ENCODE measurements around the gene NPHS1.

- TF ChIP-seq ASH2L (IDR thresholded peaks at IDR 0.05; ENCODE audit: low read length) (no peak), JUN (IDR thresholded peaks at IDR 0.05; ENCODE audit: low read depth, low read length) (no peak), CBX5 (IDR thresholded peaks at IDR 0.05; ENCODE audit: low read depth, low read length) (no peak), POLR2A (IDR thresholded peaks at IDR 0.05; ENCODE audit: control extremely low read depth in 1 of 2, low read depth in 2 of 2, low read length in 2 of 2) (no peak), SIN3A (conservative IDR thresholded peaks at IDR 0.05 in 1 of 2, IDR thresholded peaks at IDR 0.05 in 1 of 2; ENCODE audit: low read depth in 1 of 2, low read length in 2 of 2) (no peak), YY1 (IDR thresholded peaks at IDR 0.05; ENCODE audit: low read depth, low read length) (no peak), FOSL1 (IDR thresholded peaks at IDR 0.05; ENCODE audit: insufficient read depth, low read depth, low read length) (no peak), EZH2 (IDR thresholded peaks at IDR 0.05; ENCODE audit: low read depth, low read length, severe bottlenecking) (no peak), JUND (IDR thresholded peaks at IDR 0.05; ENCODE audit: low read length) (no peak)
- TF ChIP-seq, protein P1, sequence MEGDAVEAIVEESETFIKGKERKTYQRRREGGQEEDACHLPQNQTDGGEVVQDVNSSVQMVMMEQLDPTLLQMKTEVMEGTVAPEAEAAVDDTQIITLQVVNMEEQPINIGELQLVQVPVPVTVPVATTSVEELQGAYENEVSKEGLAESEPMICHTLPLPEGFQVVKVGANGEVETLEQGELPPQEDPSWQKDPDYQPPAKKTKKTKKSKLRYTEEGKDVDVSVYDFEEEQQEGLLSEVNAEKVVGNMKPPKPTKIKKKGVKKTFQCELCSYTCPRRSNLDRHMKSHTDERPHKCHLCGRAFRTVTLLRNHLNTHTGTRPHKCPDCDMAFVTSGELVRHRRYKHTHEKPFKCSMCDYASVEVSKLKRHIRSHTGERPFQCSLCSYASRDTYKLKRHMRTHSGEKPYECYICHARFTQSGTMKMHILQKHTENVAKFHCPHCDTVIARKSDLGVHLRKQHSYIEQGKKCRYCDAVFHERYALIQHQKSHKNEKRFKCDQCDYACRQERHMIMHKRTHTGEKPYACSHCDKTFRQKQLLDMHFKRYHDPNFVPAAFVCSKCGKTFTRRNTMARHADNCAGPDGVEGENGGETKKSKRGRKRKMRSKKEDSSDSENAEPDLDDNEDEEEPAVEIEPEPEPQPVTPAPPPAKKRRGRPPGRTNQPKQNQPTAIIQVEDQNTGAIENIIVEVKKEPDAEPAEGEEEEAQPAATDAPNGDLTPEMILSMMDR (IDR thresholded peaks at IDR 0.05; ENCODE audit: control extremely low read depth in 1 of 3, insufficient read depth in 1 of 3, low read depth in 1 of 3, low read length in 3 of 3), result no peak
Observed at GRCh38 chr19:35797663-35798062, 54.6 kb downstream of the NPHS1 start.
